ENCODE measurements around the gene FAM161B. TPM values are rescaled to one million over a fixed set of nuclear protein-coding genes. Genes with fewer than 3 reads are reported as not detected.
A peak's percentile ranks its signal among the peaks of the same experiment; 100 is the strongest.
"Not testable (repeated sequence)": the region's sequence is repeated elsewhere in the genome, so short reads cannot be mapped to it uniquely, and the experiment has no call there.

The FAM161B gene
- total and polyA plus RNA-seq, 7 donors: 5.0 to 7.3 (median 6.1) TPM

- TF ChIP-seq CTCF (IDR thresholded peaks at IDR 0.05): no peak
- no peak for DNase-seq
- Histone ChIP-seq H3K9me3 (no peaks in the 10 kb centered on the region), H3K36me3 (ENCODE audit: insufficient read depth in 1 of 2, low read depth in 1 of 2) (peaks cover 23 to 83% of the 10 kb centered on the region in 2 donors), H3K4me1 (peaks cover 8% of the 10 kb centered on the region), H3K4me3 (no peak overlapping the region), H3K27ac (no peak overlapping the region), H3K27me3 (ENCODE audit: insufficient read depth in 3 of 3, low read length in 2 of 3) (no peaks in the 10 kb centered on the region)
- 51 to 66% (median 53%) methylated on average over 1 of the region's 1 CpG for WGBS, 3 donors
- no peak for ATAC-seq
- intact Hi-C loops (cut with DNase I): loop anchor here in 1 of 2 donors (5.0 kb wide), 1 partner anchor 51 kb away; no protein-coding TSS in a partner anchor
Observed at GRCh38 chr14:73895939-73896338, 54.0 kb downstream of the FAM161B start.

GRCh38 chr14:73894180-73894687, 55.7 kb downstream of the FAM161B start:
- 84 to 97% (median 93%) methylated on average over 6 of the region's 6 CpGs for WGBS, 3 donors
- peaks cover 23 to 68% of the 10 kb centered on the region in 2 donors for H3K36me3 ChIP-seq (ENCODE audit: insufficient read depth in 1 of 2, low read depth in 1 of 2)
- H3K27me3 ChIP-seq (ENCODE audit: insufficient read depth in 3 of 3, low read length in 2 of 3); ATAC-seq; DNase-seq; H3K4me3 ChIP-seq; H3K27ac ChIP-seq; H3K4me1 ChIP-seq; intact Hi-C loops (cut with DNase I); H3K9me3 ChIP-seq: not testable (repeated sequence)

GRCh38 chr14:73889376-73889775, 60.5 kb downstream of the FAM161B start:
- no peak for TF ChIP-seq CTCF (IDR thresholded peaks at IDR 0.05)
- DNase-seq: no peak
- WGBS, 3 donors: 78 to 87% (median 79%) methylated on average over 5 of the region's 5 CpGs

GRCh38 chr14:73888971-73889370, 60.9 kb downstream of the FAM161B start:
- Histone ChIP-seq H3K27me3 (ENCODE audit: insufficient read depth in 3 of 3, low read length in 2 of 3) (no peaks in the 10 kb centered on the region), H3K4me3 (no peak overlapping the region), H3K4me1 (peaks cover 15% of the 10 kb centered on the region), H3K27ac (no peak overlapping the region), H3K9me3 (no peaks in the 10 kb centered on the region), H3K36me3 (ENCODE audit: insufficient read depth in 1 of 2, low read depth in 1 of 2) (peaks cover 4 to 15% of the 10 kb centered on the region in 2 donors)
- intact Hi-C loops (cut with DNase I): loop anchor here in 1 of 2 donors (5.0 kb wide), 1 partner anchor 102 kb away; no protein-coding TSS in a partner anchor
- ATAC-seq: no peak
- no peak for DNase-seq
- TF ChIP-seq CTCF (IDR thresholded peaks at IDR 0.05): no peak
- 87 to 94% (median 88%) methylated on average over 2 of the region's 2 CpGs for WGBS, 3 donors

More at GRCh38 chr14:73889376-73889775, 60.5 kb downstream of the FAM161B start:
- H3K36me3 ChIP-seq (ENCODE audit: insufficient read depth in 1 of 2, low read depth in 1 of 2): peaks cover 6 to 19% of the 10 kb centered on the region in 2 donors
- peaks cover 15% of the 10 kb centered on the region for H3K4me1 ChIP-seq
- H3K27me3 ChIP-seq (ENCODE audit: insufficient read depth in 3 of 3, low read length in 2 of 3): no peaks in the 10 kb centered on the region
- H3K9me3 ChIP-seq: no peaks in the 10 kb centered on the region
- H3K27ac ChIP-seq: no peak overlapping the region
- H3K4me3 ChIP-seq: no peak overlapping the region
- intact Hi-C loops (cut with DNase I): loop anchor here in 1 of 2 donors (5.0 kb wide), 1 partner anchor 102 kb away; no protein-coding TSS in a partner anchor
- ATAC-seq: no peak

- intact Hi-C loops (cut with DNase I): loop anchor here in 1 of 2 donors (5.0 kb wide), 1 partner anchor 101 kb away; no protein-coding TSS in a partner anchor
- H3K27me3 ChIP-seq (ENCODE audit: insufficient read depth in 3 of 3, low read length in 2 of 3): no peaks in the 10 kb centered on the region
- peak overlapping the region; percentile 89 for H3K4me3 ChIP-seq
- 40 to 65% (median 50%) methylated on average over 3 of the region's 3 CpGs for WGBS, 3 donors
- no peak overlapping the region for H3K27ac ChIP-seq
- no peak for ATAC-seq
- peaks cover 2 to 9% of the 10 kb centered on the region in 2 donors for H3K36me3 ChIP-seq (ENCODE audit: insufficient read depth in 1 of 2, low read depth in 1 of 2)
- no peak for TF ChIP-seq CTCF (IDR thresholded peaks at IDR 0.05)
- peaks cover 15% of the 10 kb centered on the region for H3K4me1 ChIP-seq
- H3K9me3 ChIP-seq: no peaks in the 10 kb centered on the region
- no peak for DNase-seq
Observed at GRCh38 chr14:73888460-73888725, 61.5 kb downstream of the FAM161B start.
